NCI-H187 (cell line): ENCODE data around the gene PKP3.
"Not testable (repeated sequence)": the region's sequence is repeated elsewhere in the genome, so short reads cannot be mapped to it uniquely, and the experiment has no call there.

Experiments used
- DNase-seq, 2 experiments: peaks; one replicate each; lab custom pipeline; 2025; lab: John Stamatoyannopoulos, UW

Gene PKP3

DNA sequence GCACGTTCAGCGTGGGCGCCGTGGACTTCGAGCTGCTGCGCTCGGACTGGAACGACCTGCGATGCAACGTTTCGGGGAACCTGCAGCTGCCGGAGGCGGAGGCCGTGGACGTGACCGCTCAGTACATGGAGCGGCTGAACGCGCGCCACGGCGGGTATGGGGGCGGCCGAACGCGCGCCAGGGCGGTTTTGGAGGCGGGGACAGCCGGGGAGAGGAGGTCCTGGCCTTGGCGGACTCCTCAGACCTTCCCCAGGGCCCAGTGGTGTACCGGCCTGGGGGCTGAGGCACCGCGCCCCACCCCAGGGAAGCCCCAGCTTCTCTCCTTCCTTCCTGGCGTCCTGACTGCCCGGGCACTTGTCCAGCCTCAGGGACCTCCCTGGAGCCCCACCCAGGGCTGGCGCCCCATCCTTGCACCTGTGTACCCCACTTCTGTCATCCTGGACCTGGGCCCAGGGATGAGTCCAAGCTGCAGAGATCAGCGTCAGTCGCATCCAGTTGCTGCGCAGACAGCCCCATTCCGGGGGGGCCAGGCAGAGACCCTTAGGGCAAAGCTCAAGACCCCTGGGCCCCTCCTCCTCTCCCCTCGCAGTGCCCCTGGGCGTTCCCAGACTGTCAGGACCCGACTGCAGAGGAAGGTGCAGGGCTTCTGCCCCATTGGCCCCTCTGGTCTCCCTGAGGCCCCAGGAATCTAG lies 16.7 kb upstream of the PKP3 start:
- no peak for DNase-seq

DNA sequence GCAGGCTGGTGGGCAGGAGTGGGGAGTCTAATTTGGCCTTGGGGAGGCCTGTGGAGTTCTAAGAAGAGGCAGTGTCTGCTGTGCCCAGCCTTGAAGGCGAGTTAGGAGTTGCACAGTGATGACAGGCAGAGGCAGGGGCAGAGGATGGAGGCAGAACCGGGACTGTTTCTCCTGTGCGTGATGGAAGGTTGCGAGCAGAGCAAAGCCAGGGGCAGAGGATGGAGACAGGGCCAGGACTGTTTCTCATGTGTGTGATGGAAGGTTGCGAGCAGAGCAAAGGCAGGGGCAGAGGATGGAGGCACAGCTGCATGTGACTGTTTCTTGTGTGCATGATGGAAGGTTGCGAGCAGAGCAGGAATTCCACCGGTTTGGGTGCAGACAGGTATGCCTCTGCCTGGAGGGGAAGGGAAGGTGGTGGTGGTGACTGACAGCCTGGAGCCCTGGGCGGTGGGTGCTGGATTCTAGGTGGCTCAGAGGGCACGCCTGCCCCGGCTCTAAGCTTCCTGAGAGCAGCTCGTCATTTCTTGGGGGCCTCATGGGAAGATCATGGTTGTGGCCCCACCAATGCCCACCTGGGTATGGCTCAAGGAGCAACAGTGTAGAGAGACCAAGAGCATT lies 16.0 kb upstream of the PKP3 start:
- no peak for DNase-seq

DNA sequence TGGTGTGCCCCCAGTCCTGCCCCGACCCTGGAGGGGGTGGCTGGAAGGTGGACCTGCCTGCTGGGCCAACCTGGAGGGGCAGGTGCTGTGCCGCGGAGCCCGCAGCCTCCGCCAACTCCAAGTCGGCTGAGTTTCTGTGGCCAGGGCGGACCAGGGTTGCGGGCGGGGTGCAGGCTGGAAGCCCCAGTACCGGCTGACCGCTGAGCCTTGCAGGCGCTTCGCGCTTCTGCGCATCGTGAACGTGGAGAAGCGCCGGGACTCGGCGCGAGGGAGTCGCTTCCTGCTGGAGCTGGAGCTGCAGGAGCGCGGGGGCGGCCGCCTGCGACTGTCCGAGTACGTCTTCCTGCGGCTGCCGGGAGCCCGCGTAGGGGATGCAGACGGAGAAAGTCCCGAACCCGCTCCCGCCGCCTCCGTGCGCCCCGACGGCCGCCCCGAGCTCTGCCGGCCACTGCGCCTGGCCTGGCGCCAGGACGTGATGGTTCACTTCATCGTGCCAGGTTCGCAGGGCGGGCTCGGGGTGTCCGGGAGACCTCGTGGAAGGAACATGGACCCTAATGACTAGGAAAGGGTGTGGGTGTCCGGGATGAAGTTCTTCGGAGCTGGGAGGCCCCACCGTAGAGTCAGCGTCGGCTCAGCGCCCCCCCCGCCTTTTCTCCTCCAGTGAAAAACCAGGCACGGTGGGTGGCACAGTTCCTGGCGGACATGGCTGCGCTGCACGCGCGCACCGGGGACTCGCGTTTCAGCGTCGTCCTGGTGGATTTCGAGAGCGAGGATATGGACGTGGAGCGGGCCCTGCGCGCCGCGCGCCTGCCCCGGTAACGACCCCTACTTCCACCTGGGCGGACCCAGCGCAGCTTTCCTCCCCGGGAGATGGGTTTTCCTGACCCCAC lies 14.6 kb upstream of the PKP3 start:
- DNase-seq, result no peak

DNA sequence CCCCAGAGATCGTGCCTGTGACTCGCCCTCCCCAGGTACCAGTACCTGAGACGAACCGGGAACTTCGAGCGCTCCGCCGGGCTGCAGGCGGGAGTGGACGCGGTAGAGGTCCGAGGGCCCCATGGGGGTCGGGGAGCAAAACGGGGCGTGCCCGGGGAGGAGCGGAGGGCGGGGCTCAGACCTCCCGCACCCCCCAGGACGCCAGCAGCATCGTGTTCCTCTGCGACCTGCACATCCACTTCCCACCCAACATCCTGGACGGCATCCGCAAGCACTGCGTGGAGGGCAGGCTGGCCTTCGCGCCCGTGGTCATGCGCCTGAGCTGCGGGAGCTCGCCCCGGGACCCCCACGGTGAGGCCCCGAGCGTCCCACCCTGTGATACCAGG lies 13.9 kb upstream of the PKP3 start:
- DNase-seq, result no peak

DNA sequence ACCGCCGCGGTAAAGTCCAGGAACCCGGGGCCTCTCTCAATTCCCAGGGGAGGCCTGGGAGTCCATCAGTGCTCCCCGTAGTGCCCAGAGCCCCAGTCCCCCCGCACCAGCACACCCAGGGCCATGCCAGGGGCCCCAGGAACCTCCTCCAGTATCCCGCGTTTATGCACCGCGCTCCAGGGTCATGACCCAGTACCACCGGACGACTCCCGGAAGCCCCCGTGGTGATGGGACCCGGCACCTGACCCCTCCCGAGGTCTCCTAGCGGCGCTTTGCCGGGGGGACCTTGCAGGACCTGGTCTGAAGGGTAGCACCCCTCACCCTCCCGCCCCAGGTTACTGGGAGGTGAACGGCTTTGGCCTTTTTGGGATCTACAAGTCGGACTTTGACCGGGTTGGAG lies 13.5 kb upstream of the PKP3 start:
- no peak for DNase-seq

DNA sequence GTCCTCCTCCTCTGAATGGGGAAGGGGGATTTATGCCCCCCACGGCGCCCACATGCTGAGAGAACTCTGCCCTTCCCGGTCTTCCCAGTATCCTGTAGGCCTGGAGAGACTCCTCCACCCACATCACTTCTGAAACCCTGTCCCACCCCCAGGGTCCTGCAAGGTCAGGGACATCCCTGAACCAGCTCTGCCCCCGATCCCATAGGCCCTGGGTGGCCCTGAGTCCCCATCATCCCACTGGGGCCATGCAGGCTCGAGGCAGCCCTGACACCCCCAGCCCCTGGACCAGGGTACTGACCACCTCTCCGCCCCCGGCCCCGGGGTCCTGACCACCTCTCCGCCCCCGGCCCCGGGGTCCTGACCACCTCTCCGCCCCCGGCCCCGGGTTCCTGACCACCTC lies 13.0 kb upstream of the PKP3 start:
- DNase-seq, result no peak

DNA sequence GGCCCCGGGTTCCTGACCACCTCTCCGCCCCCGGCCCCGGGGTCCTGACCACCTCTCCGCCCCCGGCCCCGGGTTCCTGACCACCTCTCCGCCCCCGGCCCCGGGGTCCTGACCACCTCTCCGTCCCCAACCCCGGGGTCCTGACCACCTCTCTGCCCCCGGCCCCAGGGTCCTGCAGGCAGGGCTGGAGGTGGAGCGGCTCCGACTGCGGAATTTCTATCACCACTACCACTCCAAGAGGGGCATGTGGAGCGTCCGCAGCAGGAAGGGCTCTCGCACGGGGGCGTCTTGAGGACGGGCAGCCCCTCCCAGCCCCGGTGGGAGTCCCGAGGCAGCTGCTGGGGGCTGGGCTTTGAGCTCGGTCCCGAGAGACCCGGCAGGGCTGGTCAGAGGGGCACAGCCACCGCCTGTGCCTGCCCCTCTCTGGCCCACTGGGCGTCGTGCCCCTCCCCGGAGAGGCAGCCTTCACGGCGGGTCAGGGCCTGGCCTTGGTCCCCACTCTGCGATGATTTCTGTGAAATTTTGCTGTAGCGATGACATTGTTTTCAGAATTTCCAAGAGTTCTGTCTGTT lies 12.4 kb upstream of the PKP3 start:
- DNase-seq, result no peak

DNA sequence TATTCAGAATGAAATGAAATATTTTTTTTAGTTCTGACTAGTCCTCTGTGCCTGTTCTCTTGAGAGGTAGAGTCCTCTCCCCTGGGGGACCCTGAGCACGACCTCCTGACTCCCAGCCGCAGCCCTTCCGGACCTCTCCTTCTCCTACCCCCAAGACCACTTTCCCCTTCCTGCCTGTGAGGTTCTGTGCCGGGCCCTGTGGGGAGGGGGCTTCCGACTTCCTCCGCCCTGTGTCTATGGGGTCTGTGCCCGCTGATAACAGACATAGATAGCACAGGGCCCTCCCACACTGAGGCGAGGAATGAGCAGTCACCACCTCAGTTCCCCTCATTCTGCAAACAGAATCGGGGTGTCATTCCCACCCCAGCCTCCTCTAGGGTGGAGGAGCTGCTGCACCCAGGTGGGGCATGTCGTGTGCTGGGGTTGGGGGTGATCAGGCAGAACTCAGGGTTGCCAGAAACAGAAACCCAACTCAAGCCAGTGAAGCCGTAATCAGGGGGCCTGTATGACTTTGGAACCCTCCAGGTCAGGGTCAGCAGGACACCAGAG lies 11.9 kb upstream of the PKP3 start:
- DNase-seq, result no peak

DNA sequence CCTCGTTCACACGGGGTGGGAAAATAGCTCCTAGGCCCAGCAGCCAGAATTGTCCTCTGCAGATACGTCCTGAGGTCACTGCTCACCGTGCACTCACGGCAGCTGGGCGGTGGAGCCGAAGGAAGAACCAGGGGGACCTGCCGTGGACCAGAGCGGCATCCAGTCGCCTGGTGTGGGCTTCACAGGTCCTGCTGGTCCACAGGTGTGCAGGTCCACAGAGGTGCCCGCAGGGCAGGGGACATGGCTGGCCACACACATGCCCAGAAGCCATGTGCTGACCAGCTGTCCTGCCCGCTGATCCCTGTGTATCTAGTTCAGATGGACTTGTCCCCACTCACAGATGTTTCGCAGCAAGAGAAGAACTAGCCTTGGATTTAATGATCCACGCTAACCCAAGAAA lies 10.6 kb upstream of the PKP3 start:
- DNase-seq, result no peak

DNA sequence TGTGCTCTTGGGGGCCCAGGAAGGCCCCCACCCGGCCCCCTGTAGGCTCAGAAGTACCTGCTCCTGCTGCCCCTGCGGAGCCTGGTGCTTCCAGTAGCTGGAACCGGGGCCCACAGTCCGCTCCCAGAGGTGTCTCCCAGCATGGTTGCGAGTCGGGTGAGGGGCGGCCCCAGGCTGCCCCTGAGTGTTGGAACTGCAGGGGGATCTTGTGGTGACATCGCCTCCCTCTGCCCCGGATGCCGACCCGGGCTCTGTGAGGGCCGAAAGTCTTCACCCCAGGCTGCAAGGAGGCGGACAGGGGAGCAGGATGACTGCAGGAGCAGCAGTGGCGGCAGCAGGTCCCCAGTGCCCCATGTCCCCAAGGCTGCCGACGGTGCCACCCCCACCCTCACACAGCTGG lies 9.5 kb upstream of the PKP3 start:
- DNase-seq, result no peak

DNA sequence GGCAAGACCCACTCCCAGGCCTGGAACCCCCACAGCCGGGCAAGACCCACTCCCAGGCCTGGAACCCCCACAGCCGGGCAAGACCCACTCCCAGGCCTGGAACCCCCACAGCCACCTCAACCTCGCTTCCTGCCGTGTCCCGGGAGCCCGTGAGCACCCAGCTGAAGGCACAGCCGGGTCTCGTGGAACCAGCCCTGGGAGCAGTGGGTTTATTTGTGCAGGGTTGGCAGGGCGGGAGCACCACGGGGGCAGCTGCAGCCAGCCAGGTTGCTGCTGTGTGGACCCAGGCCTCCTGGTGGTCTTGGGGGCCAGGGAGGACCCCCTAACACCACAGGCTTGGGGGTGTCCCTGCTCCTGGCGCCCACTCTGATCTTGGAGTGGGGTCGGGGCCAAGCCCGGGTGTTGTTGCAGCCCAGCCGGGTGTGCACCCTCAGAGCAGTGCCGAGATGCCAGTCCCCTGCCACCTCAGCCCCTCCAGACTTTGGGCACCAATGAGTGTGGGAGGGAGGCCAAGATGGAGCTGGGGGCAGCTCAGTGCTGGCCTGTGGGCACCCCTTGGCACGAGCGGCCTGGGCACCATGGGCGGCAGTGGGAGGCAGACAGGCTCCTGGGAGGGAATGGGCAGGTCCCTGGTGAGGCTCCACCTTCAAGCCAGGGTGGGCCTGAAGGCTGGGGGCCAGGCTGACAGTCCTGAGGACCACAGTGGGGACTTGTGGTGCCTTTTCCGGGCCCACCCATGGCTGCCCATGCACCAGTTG lies 8.2 kb upstream of the PKP3 start:
- no peak for DNase-seq

DNA sequence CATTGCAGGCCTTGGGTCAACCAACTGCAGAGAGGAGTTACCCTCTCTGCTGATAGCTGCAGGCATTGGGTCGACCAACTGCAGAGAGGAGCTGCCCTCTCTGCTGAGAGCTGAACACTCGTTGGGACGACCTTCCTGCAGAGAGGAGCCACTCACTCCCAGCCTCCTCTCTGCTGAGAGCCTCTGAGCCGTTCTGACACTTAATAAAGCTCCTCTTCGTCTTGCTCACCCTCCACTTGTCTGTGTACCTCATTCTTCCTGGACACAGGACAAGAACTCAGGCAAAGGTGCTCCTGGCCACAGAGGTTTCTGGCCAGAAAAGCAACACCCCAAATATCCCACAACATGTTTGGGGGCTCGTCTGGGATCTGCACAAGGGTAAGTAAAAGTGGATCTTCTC lies 7.5 kb upstream of the PKP3 start:
- DNase-seq, result no peak

DNA sequence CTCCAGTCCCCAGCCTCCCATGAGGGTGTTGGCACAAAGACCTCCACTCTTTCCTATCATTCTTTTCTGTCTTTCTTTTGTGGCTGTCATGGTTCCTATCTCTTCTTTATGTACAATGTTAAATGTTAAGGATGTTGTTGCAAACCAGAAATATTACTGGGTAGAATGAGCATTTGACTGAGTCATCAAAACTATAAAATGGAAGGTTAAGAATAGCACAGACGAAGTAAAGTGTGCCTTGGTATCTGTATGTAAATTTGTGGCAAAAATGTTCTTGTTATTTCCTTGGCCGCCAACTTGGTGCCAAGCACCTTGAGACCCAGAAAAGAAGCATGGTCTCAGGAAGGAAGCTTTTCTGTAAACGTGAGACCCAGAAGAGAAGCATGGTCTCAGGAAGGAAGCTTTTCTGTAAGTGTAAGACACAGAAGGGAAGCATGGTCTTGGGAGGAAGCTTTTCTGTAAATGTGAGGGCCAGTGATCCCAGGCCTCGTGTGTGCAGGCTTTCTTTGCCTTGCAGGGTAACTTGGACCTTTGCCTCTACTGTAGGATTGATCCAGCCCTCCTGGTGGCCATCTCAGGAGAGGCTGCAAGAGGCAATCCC lies 6.7 kb upstream of the PKP3 start:
- no peak for DNase-seq

DNA sequence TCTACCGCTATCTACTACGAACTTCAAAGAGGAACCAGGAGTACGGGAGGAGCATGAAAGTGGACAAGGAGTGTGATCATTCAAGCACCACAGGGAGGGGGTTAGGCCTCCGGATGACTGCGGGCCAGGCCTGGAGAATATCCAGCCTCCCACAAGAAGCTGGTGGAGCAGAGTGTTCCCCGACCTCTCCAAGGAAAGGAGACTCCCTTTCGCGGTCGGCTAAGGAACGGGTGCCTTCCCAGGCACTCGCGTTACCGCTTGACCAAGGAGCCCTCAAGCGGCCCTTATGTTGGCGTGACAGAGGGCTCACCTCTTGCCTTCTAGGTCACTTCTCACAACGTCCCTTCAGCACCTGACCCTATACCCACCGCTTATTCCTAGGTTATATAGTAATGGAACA lies 4.6 kb upstream of the PKP3 start:
- DNase-seq, result not testable (repeated sequence)

DNA sequence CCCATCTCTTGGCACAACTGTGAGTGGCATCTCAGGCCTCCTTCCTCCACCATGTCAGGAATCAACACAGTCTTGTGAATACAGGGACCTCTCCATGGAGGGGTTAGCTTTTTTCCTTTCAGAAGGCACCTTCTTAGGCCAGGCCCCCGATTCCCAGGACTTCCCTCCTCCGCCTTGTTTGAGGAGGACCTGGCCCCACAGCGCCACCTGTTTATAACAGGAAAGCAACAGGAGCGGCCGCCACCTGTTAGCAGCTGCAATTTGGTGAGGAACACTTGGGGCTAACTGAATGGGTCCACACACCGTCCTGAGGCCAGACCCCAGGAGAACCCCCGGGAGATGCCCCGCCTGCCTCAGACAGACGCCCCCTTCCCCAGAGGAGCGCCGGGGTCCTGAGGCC lies 3.8 kb upstream of the PKP3 start:
- DNase-seq, result no peak

DNA sequence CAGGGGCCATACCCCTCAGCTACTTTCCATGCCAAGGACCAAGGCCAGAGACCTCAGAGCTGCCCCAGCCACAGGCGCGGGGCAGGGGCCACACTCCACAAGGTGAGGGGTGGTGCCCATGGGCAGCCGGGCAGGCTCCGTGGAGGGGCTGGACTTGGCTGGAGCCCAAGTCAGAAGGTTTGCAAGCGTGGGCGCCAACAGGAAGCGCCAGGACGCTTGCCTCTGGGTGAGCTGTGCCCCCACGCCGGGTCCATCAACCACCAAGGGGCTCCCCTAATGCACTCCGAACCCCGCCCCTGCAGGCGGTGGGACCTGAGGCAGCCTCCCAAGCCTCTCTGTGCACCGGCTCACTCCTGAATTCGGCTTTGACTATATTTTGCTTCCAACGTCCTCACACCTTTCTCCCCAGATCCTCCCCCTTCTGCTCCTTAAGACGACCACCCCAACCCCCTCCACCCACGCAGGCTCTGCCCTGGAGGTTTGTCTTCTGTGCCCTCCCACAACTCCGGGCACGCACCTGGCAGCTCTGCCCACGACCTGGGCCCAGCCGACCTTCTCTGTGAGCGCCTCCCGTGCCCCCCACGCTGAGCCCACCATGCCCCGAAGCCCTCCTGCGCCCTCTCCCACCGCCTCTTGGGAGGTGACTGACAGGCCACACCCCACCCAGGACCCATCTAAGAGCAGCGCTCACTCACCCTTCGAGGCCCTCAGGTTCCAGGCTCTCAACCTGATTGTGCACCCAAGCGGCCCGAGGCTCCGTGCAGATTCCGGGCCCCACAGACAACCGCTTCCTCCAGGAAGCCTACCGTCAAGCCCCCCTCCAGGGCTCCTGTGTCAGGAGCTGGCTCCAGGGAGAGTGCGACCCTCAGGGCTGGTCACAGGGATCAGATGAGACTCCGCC lies 2.6 kb upstream of the PKP3 start:
- no peak for DNase-seq

DNA sequence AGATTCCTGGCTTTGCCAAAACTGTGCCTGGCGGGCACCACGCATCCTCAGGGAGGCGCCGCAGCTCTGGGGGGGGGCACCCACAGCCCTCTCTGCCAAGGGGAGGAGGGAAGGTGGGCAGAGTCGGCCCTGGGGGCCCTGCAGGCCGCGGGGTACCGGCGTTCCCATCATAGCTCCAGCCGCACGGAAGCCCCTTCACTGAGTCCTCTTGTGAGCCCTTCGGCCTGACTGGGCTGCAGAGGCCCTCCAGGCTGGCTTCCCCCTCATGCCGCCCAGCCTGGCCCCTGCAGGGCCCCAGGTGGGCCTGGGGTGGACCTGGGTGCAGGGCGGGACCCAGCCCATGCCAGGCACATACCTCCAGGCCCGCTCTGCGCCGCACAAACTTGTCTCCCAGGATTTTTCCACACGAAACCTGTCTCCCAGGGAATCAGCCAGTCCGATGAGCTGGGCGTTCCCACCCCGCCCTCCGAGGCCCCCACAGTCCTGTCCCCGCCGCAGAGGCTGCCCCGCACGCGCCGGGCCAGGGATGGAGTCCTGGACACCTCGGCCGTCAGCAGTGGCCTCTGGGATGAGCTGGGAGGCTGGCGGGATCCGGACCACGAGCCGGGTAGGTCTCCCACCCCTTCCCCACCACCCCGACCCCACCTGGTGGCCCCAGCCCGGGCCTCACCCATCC lies 1.8 kb upstream of the PKP3 start:
- DNase-seq, result no peak

DNA sequence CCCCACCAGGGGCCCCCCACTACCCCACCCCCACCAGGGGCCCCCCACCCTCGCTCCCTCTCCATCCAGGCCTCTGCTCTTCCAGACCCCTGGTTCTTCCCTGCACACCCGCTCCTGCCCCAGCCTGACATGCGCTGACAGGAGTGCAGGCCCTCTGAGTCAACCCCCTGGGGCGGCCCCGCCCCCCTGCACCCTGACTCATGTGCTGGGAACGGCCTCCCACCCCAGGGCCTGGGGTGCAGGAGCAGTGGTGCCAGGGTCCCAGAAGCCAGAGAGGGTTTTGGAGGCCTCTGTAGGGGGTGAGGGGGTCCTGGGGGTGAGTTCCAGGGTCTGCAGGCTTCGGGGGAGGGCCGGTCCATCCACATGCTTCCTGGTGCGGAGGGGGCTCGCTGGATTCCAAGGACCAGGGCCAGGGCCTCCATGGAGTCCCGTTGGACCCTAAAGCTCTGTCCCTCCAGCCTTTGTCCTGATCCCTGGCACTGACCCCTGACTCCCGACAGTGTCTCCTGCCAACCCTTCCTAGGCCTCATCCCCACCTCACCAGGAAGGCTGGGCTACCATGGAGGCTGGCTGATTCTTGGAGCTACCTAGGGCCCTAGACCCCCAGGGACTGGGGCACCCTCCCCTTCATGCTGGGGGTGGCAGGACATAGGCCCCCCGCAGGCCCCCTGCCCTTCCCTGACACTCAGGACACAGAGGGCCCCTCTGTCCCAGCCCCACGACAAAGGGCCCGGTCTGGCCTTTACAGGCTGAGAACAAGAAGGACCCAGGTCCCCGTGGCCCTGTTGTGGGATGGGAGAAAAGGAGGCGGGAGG lies 583 bp upstream of the PKP3 start:
- DNase-seq, result no peak
